Measurements from ENCODE around the gene THAP5. TPM values are rescaled to one million over a fixed set of nuclear protein-coding genes. Genes with fewer than 3 reads are reported as not detected.
"Not testable (repeated sequence)": the region's sequence is repeated elsewhere in the genome, so short reads cannot be mapped to it uniquely, and the experiment has no call there.

Gene THAP5
- total RNA-seq, 1 donor from 2014 or later = 81.7 TPM

GRCh38 chr7:108581655-108582491 is 12.4 kb upstream of the THAP5 start:
- DNase-seq = no peak

- no peak for DNase-seq
Observed at GRCh38 chr7:108580298-108580697, 10.8 kb upstream of the THAP5 start.

- no peak for DNase-seq
Observed at GRCh38 chr7:108578937-108579336, 9.4 kb upstream of the THAP5 start.

GRCh38 chr7:108576116-108576515 is 6.6 kb upstream of the THAP5 start:
- DNase-seq = no peak

GRCh38 chr7:108575156-108575555 is 5.7 kb upstream of the THAP5 start:
- DNase-seq = no peak

- no peak for DNase-seq
Observed at GRCh38 chr7:108572480-108572879, 3.0 kb upstream of the THAP5 start.

DNA sequence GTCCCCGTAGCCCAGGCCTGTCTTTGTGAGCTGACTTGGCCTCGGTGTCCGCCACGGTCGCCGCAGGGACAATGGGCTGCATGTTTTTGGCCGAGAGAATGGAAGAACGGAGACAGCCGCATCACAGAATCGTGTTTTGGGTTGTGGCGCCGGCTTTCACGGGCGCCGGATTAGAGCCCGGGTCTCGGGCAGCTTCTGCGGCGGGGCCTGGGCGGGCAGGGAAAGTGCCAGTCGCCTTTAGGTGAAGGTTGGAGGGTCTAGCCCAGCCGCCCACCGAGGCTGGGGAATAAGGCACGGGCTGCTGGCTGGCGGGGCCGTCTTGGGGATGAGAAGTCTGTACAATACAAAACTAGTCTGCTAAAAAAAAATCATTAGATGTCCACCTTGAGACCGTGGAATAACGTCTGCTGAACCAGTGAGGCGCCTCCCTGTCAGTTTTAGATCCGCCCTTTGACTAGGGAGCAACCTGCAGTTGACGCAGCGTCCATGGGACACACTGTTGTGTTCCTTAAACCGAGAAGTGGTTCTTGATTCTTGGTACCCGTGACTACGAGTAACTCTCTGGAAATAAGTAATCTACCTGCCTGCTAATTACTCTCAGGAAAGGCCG is 745 bp upstream of the THAP5 start:
- peak; percentile 54 for DNase-seq

GRCh38 chr7:108568801-108569380 is 615 bp downstream of the THAP5 start:
- no peak for DNase-seq

- no peak for DNase-seq
Observed at GRCh38 chr7:108565987-108566386, 3.5 kb downstream of the THAP5 start.

DNA sequence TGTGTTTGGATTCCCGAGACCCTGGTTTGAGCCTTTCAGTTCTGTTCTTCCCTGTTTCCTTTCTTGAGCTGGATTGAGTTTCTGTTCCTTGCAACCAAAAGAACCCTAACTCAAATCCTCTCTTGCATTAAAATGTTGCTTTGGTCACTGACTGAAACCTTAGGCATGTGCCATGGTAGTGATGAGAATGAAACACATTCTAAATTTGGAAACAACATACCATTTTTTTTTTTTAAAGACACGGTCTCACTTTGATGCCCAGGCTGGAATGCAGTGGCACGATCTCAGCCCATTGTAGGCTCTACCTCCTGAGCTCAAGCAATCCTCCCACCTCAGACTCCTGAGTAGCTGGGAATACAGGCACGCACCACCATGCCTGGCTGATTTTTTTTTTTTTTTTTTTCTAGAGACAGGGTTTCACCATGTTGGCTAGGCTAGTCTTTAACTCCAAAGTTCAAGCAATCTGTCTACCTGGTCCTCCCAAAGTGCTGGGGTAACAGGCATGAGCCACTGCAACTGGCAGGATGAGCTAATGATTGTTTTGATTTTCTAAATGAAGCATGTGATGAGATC is 8.4 kb downstream of the THAP5 start:
- DNase-seq = no peak

GRCh38 chr7:108559253-108559652 is 10.3 kb downstream of the THAP5 start:
- DNase-seq = no peak

- DNase-seq = no peak
Observed at GRCh38 chr7:108557617-108558016, 11.9 kb downstream of the THAP5 start.

- no peak for DNase-seq
Observed at GRCh38 chr7:108557191-108557590, 12.3 kb downstream of the THAP5 start.

DNA sequence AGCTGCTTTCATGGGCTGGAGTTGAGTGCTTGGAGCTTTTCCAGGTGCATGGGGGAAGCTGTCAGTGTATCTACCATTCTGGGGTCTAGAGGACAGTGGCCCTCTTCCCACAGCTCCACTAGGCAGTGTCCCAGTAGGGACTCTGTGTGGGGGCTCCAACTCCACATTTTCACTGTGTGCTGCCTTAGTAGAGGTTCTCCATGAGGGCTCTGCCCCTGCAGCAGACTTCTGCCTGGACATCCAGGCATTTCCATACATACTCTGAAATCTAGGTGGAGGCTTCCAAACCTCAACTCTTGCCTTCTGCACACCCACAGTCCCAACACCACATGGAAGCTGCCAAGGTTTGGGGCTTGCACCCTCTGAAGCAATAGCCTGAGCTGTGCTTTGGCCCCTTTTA is 12.8 kb downstream of the THAP5 start:
- not testable (repeated sequence) for DNase-seq

- not testable (repeated sequence) for DNase-seq
Observed at GRCh38 chr7:108548141-108548896, 21.2 kb downstream of the THAP5 start.

DNA sequence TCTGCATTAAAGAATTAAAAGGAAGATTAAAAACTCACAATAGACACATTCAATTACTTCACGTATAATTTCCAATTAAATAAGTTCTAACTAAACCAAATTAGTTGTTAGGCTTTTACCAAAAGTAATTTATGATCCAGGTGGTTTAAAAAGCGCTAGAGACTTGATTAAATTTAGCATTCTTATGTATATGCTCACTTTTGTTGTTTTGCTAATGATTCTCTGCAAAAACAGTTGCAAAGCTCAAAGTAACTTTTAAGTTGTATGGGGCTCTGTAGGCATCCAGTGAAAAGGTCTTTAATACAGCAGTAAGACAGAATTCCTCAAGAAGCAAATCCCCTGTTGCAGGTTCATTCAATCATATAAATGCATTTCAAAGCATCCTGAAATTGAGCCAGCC is 28.0 kb downstream of the THAP5 start:
- DNase-seq = no peak

DNA sequence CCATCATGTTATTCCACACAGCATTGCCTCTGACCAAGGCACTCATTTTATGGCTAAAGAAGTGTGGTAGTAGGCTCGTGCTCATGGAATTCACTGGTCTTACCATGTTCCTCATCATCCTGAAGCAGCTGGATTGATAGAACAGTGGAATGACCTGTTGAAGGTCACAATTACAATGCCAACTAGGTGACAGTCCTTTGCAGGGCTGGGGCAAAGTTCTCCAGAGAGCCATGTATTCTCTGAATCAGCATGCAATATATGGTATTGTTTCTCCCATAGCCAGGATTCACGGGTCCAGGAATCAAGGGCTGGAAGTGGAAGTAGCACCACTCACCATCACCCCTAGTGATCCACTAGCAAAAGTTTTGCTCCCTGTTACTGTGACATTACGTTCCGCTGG is 30.8 kb downstream of the THAP5 start:
- not testable (repeated sequence) for DNase-seq

- not testable (repeated sequence) for DNase-seq
Observed at GRCh38 chr7:108538236-108538635, 31.3 kb downstream of the THAP5 start.

- no peak for DNase-seq
Observed at GRCh38 chr7:108537229-108537628, 32.3 kb downstream of the THAP5 start.

- DNase-seq = no peak
Observed at GRCh38 chr7:108535744-108536143, 33.8 kb downstream of the THAP5 start.

DNA sequence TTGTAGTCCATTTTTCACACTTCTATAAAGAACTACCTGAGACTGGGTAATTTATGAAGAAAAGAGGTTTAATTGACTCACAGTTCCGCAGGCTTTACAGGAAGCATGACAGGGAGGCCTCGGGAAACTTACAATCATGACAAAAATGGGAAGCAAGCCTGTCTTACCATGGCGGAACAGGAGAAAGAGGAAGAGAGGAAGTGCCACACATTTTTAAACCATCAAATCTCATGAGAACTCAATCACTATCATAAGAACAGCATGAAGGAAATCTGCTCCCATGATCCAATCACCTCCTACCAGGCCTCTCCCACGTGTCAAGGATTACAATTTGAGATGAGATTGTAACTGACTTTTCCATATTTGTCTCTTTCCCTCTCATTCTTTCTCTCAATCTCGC is 34.2 kb downstream of the THAP5 start:
- DNase-seq = no peak

GRCh38 chr7:108533712-108534111 is 35.8 kb downstream of the THAP5 start:
- DNase-seq = no peak
